H1 (cell line): ENCODE results near the gene STAT4. TPM values are rescaled to one million over a fixed set of nuclear protein-coding genes. Genes with fewer than 3 reads are reported as not detected.

Experiments used
- CTCF ChIA-PET: fragments of 300-600 bp; sonication (Branson Sonifier 250); formaldehyde crosslinking; loops from one replicate; lab custom pipeline; 2021; ENCODE audit not compliant: partially characterized antibody; lab: Charles Lee
- POLR2A ChIA-PET: fragments of 300-600 bp; sonication (Branson Sonifier 250); formaldehyde crosslinking; loops from one replicate; lab custom pipeline; 2021; ENCODE audit warnings: inconsistent platforms; ENCODE audit not compliant: partially characterized antibody; lab: Charles Lee
- DNase-seq, 2 experiments: peaks; one replicate each; pipeline versions ENCODE4 v3.0.0 to v3.0.0-alpha.2; 2010 to 2022; ENCODE audit warnings: low spot score in 2 of 2, low read depth in 1 of 2, mixed read lengths in 1 of 2
- FAIRE-seq: peaks from 2 replicates; lab custom pipeline; 2011; peaks lifted over from hg19 to GRCh38; lab: Jason Lieb, UNC
- H2AFZ ChIP-seq: 2 replicates; pipeline ENCODE4 v1.8.1; 2012; ENCODE audit warnings: low read length, inconsistent platforms
- H2AK5ac ChIP-seq: 2 replicates; pipeline ENCODE4 v1.6.1; 2013; ENCODE audit warnings: low read depth, low read length
- H2BK120ac ChIP-seq: replicated peaks from 2 replicates; pipeline ENCODE3; 2013; ENCODE audit warnings: low read depth, low read length, inconsistent platforms
- H2BK12ac ChIP-seq: 2 replicates; pipeline ENCODE4 v1.6.1; 2013; ENCODE audit warnings: low read depth, low read length
- H2BK15ac ChIP-seq: 2 replicates; pipeline ENCODE4 v1.6.1; 2013; ENCODE audit warnings: low read length
- H2BK20ac ChIP-seq: 2 replicates; pipeline ENCODE4 v1.6.1; 2013; ENCODE audit warnings: low read length
- H2BK5ac ChIP-seq: 2 replicates; pipeline ENCODE4 v1.6.1; 2013; ENCODE audit warnings: low read depth, low read length
- H3K14ac ChIP-seq: 2 replicates; pipeline ENCODE4 v1.6.1; 2013; ENCODE audit warnings: inconsistent platforms; ENCODE audit not compliant: insufficient read length
- H3K18ac ChIP-seq: 2 replicates; pipeline ENCODE4 v1.6.1; 2013; ENCODE audit warnings: low read length; ENCODE audit errors: extremely low read depth
- H3K23ac ChIP-seq: 2 replicates; pipeline ENCODE4 v1.6.1; 2013; ENCODE audit warnings: inconsistent platforms; ENCODE audit not compliant: insufficient read length
- H3K23me2 ChIP-seq: 2 replicates; pipeline ENCODE4 v1.6.1; 2013; ENCODE audit warnings: low read depth, low read length
- H3K27ac ChIP-seq: 2 replicates; pipeline ENCODE4 v1.6.1; 2011; ENCODE audit warnings: low read depth, low read length, inconsistent platforms
- H3K27me3 ChIP-seq, 4 experiments: replicated peaks in 1 of 4; 1 replicate in 1 of 4; 2 replicates in 3 of 4; pipeline versions ENCODE4 v1.6.1 to v1.8.1; 2011 to 2013; ENCODE audit warnings: low read length in 3 of 4, mild to moderate bottlenecking in 3 of 4, inconsistent platforms in 2 of 4, mixed read lengths in 2 of 4, moderate library complexity in 1 of 4; ENCODE audit not compliant: control insufficient read depth in 3 of 4, insufficient read depth in 3 of 4; ENCODE audit errors: extremely low read depth in 1 of 4
- H3K36me3 ChIP-seq, 4 experiments: 2 replicates each; pipeline versions ENCODE4 v1.6.1 to v1.8.1; 2011 to 2013; ENCODE audit warnings: mild to moderate bottlenecking in 4 of 4, low read length in 3 of 4, moderate library complexity in 2 of 4, control low read depth in 1 of 4, inconsistent platforms in 1 of 4; ENCODE audit not compliant: insufficient read depth in 4 of 4, control insufficient read depth in 2 of 4
- H3K4ac ChIP-seq: replicated peaks from 2 replicates; pipeline ENCODE3; 2013; ENCODE audit warnings: low read length, low read depth, mixed read lengths, inconsistent platforms; ENCODE audit not compliant: insufficient read length
- H3K4me1 ChIP-seq, 4 experiments: replicated peaks in 1 of 4; 1 replicate in 1 of 4; 2 replicates in 3 of 4; pipeline versions ENCODE4 v1.6.1 to v1.8.1; 2011 to 2013; ENCODE audit warnings: low read length in 3 of 4, inconsistent platforms in 2 of 4, mixed read lengths in 1 of 4; ENCODE audit not compliant: insufficient read depth in 4 of 4, control insufficient read depth in 3 of 4
- H3K4me2 ChIP-seq, 2 experiments: 2 replicates each; pipeline versions ENCODE4 v1.6.1 to v1.8.1; 2011 to 2013; ENCODE audit warnings: low read depth in 2 of 2, low read length in 2 of 2, control low read depth in 1 of 2, inconsistent platforms in 1 of 2, mild to moderate bottlenecking in 1 of 2; ENCODE audit not compliant: insufficient read depth in 1 of 2
- H3K4me3 ChIP-seq, 4 experiments: fragments of 200-600, 300-600 bp in 1 of 4; sonication (generic), shearing (Covaris generic), sonication (Bioruptor Twin) in 1 of 4; 2 replicates each; pipeline versions ENCODE4 v1.5.1 to v1.8.1; 2011 to 2016; ENCODE audit warnings: low read length in 4 of 4, low read depth in 3 of 4, control low read depth in 2 of 4, inconsistent platforms in 2 of 4, mild to moderate bottlenecking in 2 of 4, mixed read lengths in 1 of 4, moderate library complexity in 1 of 4; ENCODE audit not compliant: insufficient read depth in 2 of 4; ENCODE audit errors: extremely low read depth in 1 of 4
- H3K56ac ChIP-seq: replicated peaks from 2 replicates; pipeline ENCODE3; 2013; ENCODE audit warnings: low read depth, mild to moderate bottlenecking, mixed read lengths, low read length, inconsistent platforms; ENCODE audit not compliant: insufficient read length
- H3K79me1 ChIP-seq: 2 replicates; pipeline ENCODE4 v1.6.1; 2013; ENCODE audit warnings: low read depth, low read length, control low read depth
- H3K79me2 ChIP-seq, 2 experiments: 2 replicates each; pipeline versions ENCODE4 v1.6.1 to v1.8.1; 2012 to 2013; ENCODE audit warnings: low read length in 2 of 2, mild to moderate bottlenecking in 2 of 2, inconsistent platforms in 1 of 2; ENCODE audit not compliant: insufficient read depth in 2 of 2, control insufficient read depth in 1 of 2
- H3K9ac ChIP-seq, 4 experiments: replicated peaks in 1 of 4; 1 replicate in 1 of 4; 2 replicates in 3 of 4; pipeline versions ENCODE4 v1.6.1 to v1.8.1; 2011 to 2013; ENCODE audit warnings: low read depth in 3 of 4, low read length in 3 of 4, control low read depth in 2 of 4, mild to moderate bottlenecking in 2 of 4, moderate library complexity in 2 of 4, inconsistent platforms in 1 of 4; ENCODE audit errors: extremely low read depth in 1 of 4
- H3K9me3 ChIP-seq, 2 experiments: 2 replicates each; pipeline versions ENCODE4 v1.6.1 to v1.8.1; 2012 to 2013; ENCODE audit warnings: mild to moderate bottlenecking in 2 of 2, moderate library complexity in 2 of 2, control low read depth in 1 of 2, inconsistent platforms in 1 of 2, low read depth in 1 of 2, low read length in 1 of 2, mixed read lengths in 1 of 2; ENCODE audit not compliant: insufficient read depth in 2 of 2
- H4K20me1 ChIP-seq, 2 experiments: replicated peaks in 1 of 2; 2 replicates each; pipeline versions ENCODE3 to v1.8.1; 2011 to 2013; ENCODE audit warnings: inconsistent platforms in 2 of 2, low read length in 2 of 2, mild to moderate bottlenecking in 1 of 2; ENCODE audit not compliant: insufficient read depth in 2 of 2, control insufficient read depth in 1 of 2
- H4K5ac ChIP-seq: 2 replicates; pipeline ENCODE4 v1.6.1; 2013; ENCODE audit warnings: low read length, low read depth, mixed read lengths, inconsistent platforms; ENCODE audit not compliant: insufficient read length
- H4K8ac ChIP-seq: 2 replicates; pipeline ENCODE4 v1.8.0; 2013; ENCODE audit warnings: mild to moderate bottlenecking, moderate library complexity, low read length, inconsistent platforms; ENCODE audit not compliant: insufficient read depth; ENCODE audit errors: extremely low read depth
- H4K91ac ChIP-seq: replicated peaks from 2 replicates; pipeline ENCODE3; 2013; ENCODE audit warnings: low read length, mixed read lengths, inconsistent platforms; ENCODE audit not compliant: insufficient read length
- E2F6 ChIP-seq: IDR thresholded peaks from 2 replicates; pipeline ENCODE4 v1.6.1; 2012; ENCODE audit warnings: inconsistent platforms
- GABPA ChIP-seq: IDR thresholded peaks from 2 replicates; pipeline ENCODE4 v1.6.1; 2011; ENCODE audit warnings: mild to moderate bottlenecking, low read length, moderate library complexity, borderline replicate concordance; ENCODE audit not compliant: insufficient read depth
- KDM1A ChIP-seq: fragments of 200-600, 300-600 bp; sonication (generic); IDR thresholded peaks from 2 replicates; pipeline ENCODE4 v1.7.1; 2016; ENCODE audit warnings: mild to moderate bottlenecking, low read length, borderline replicate concordance
- RAD21 ChIP-seq, 2 experiments: IDR thresholded peaks in 1 of 2; conservative IDR thresholded peaks in 1 of 2; 2 replicates each; pipeline ENCODE4 v1.6.1; 2011; ENCODE audit warnings: low read depth in 2 of 2, low read length in 2 of 2, improper control_type of control experiment in 1 of 2, inconsistent platforms in 1 of 2, mild to moderate bottlenecking in 1 of 2, moderate library complexity in 1 of 2
- TAF7 ChIP-seq: optimal IDR thresholded peaks from 2 replicates; pipeline ENCODE3; 2011; ENCODE audit warnings: low read depth, mild to moderate bottlenecking, inconsistent platforms, low read length, moderate library complexity, borderline replicate concordance
- WGBS, 2 experiments: shearing (Covaris generic) in 1 of 2; methylation state at CpG; one replicate each; pipeline versions ENCODE4 v1.1.6 to v1.1.7; 2013 to 2015; ENCODE audit warnings: low lambda C conversion rate in 2 of 2, mixed read lengths in 2 of 2, inconsistent platforms in 1 of 2, low coverage in 1 of 2, missing lambda C conversion rate in 1 of 2; ENCODE audit not compliant: insufficient replicate concordance in 2 of 2, insufficient coverage in 1 of 2, insufficient read length in 1 of 2; ENCODE audit errors: extremely low coverage in 1 of 2, missing lambda C conversion rate in 1 of 2; 5-methylcytosine and 5-hydroxymethylcytosine counted together
- polyA plus RNA-seq, 7 experiments: library from polyadenylated mRNA; depleted of rRNA in 3 of 7; stranded (reverse) in 5 of 7; unstranded in 2 of 7; fragments of >200 nt in 5 of 7; fragments of 200-250 nt in 2 of 7; gene quantifications; 1 replicate in 5 of 7; 2 replicates in 1 of 7; 4 replicates in 1 of 7; pipeline versions ENCODE4 v1.2.1 to v1.2.3, GENCODE V29; 2011 to 2013; ENCODE audit warnings: missing spikeins in 2 of 7, mixed read lengths in 2 of 7
- total RNA-seq: library from RNA; stranded (reverse); fragmentation: NEBNext Ultra II Directional; extraction: Animal tissue kit (Norgen Biotek cat#: 25700); gene quantifications from 2 replicates; pipeline ENCODE4 v1.2.1, GENCODE V29; 2021

STAT4 gene
- total and polyA plus RNA-seq, 2 of the 8 experiments (the other 6 are each of a cell fraction or from before 2014, with no cell fraction given): 0.36 to 0.63 TPM

DNA sequence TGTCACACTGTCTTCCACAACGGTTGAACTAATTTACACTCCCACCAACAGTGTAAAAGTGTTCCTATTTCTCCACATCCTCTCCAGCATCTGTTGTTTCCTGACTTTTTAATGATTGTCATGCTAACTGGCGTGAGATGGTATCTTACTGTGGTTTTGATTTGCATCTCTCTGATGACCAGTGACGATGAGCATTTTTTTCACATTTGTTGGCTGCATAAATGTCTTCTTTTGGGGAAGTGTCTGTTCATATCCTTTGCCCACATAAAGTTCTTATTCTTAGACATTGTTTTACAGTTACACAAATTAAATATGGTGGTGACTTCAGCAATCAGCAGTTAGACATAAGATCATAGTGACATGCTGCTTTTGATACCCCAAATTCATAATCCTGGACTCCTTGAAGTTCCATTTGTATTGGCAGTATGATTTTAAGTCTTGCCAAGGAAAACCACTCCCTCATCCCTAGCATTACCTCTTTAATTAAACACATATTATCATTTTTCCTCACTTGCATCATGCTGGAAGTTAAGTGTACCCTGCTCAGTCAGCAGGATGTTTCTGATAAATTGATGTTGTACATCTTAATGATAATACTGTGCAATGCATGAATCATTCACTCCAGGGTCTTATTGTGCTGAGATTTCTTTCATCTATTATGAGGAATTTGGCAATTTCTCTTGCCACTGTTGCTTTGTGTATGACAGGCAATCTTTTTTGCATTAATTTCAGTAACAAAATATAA, 69.2 kb downstream of the STAT4 start:
- H3K9ac ChIP-seq: no peak overlapping the region
- H2AK5ac ChIP-seq: no peak overlapping the region
- no peak overlapping the region for H2BK20ac ChIP-seq
- no peak overlapping the region for H3K4ac ChIP-seq
- no peaks in the 10 kb centered on the region for H3K27me3 ChIP-seq
- H3K23me2 ChIP-seq: no peaks in the 10 kb centered on the region
- no peak overlapping the region for H3K23ac ChIP-seq
- H3K4me1 ChIP-seq: no peaks in the 10 kb centered on the region
- H2BK15ac ChIP-seq: no peak overlapping the region
- no peak overlapping the region for H3K27ac ChIP-seq
- no peak overlapping the region for H3K4me2 ChIP-seq
- no peak overlapping the region for H2BK5ac ChIP-seq
- no peaks in the 10 kb centered on the region for H3K36me3 ChIP-seq
- H4K5ac ChIP-seq: no peak overlapping the region
- no peaks in the 10 kb centered on the region for H3K79me1 ChIP-seq
- H2AFZ ChIP-seq: no peak overlapping the region
- 60% methylated on average over 3 of the region's 3 CpGs; no CpG with 5 or more reads in 1 of the 2 experiments for WGBS, 2 experiments
- H4K91ac ChIP-seq: no peak overlapping the region
- H2BK12ac ChIP-seq: no peak overlapping the region
- POLR2A ChIA-PET: no interaction called here
- H3K9me3 ChIP-seq: peaks cover 2 to 3% of the 10 kb centered on the region in 2 experiments; a peak in 1 of 4 replicates
- H4K8ac ChIP-seq: no peak overlapping the region
- FAIRE-seq (no peak), DNase-seq (no peak)
- no peak overlapping the region for H3K14ac ChIP-seq
- no peak overlapping the region for H3K18ac ChIP-seq
- no peak overlapping the region for H2BK120ac ChIP-seq
- H3K79me2 ChIP-seq: no peaks in the 10 kb centered on the region
- TF ChIP-seq KDM1A (no peak), GABPA (no peak), E2F6 (no peak), TAF7 (no peak), RAD21 (IDR thresholded peaks at IDR 0.05 in 1 of 2, conservative IDR thresholded peaks at IDR 0.05 in 1 of 2; ENCODE audit: low read depth in 2 of 2, low read length in 2 of 2) (no peak)
- H3K56ac ChIP-seq: no peak overlapping the region
- CTCF ChIA-PET: no interaction called here
- H4K20me1 ChIP-seq: no peaks in the 10 kb centered on the region
- H3K4me3 ChIP-seq: no peak overlapping the region
